Liver (tissue), 2 donors: ENCODE results near the gene SCIMP.

Source experiments
- EGR1 ChIP-seq, 2 donors: IDR thresholded peaks; 2 replicates each; pipeline ENCODE4 v1.6.1; 2016 to 2018; ENCODE audit warnings: antibody characterized with exemption in 2 of 2, low read depth in 2 of 2
- NR2F2 ChIP-seq: IDR thresholded peaks from 2 replicates; pipeline ENCODE4 v1.6.1; 2016; ENCODE audit warnings: antibody characterized with exemption
- TAF1 ChIP-seq: conservative IDR thresholded peaks from 2 replicates; pipeline ENCODE4 v1.6.1; 2016; ENCODE audit warnings: antibody characterized with exemption, mild to moderate bottlenecking
- donor health status: healthy.

DNA sequence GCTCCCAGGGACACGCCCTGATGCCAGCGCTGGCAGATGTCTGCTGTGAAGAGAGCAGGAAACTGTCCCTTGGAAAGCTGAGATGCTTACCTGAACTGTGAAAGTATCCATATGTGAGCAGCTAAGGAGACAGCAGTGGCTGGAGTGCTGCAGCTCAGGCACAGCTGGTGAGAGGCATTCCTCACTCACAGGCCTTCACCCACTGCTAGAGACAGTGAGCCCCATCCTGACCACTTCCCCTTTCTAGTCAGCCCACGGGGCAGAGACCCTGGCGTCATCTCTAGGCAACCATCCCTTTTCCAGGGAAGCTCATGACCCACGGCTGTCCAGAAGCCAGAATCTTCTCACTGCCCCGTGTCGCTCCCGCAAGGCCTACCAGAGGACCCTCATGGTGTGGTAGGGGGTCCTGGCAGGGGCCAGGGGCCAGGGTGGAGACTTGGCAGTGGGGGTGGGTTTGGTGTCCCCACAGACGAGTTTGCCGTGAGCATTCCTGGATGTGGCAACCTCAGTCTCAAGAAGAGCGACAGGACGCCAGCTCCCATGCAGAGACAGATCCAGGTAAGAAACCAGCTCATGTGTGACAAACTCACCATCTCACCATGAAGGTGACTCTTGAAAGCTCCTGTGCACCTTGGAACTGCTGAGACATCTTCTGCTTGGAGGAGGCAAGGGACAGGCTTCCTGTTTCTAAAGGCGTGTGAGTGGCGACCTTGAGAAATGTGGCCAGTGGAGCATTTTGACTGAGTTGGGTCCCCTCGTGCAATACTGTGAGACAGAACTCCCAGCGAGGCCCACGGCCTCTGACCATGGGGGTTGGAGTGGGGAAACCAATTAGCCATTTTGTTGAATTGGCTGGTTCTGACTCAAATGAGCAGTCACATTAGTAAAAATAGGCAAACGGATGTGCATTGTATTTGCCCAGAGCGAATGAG is at the start of gene SCIMP:
- no peak for TF ChIP-seq EGR1 (IDR thresholded peaks at IDR 0.05; ENCODE audit: low read depth in 2 of 2)
- no peak for TF ChIP-seq TAF1
- no peak for TF ChIP-seq NR2F2
